Stimulated activated CD8-positive, alpha-beta memory T cell treated with anti-CD3 and anti-CD28 coated beads, Interleukin-4, amount 100 ng/mL, for 48 hours (primary cell): ENCODE measurements around the gene ADAM12.

Source experiments
- DNase-seq: peaks from one replicate; pipeline ENCODE4 v3.0.0-alpha.2; 2020

The ADAM12 gene, protein sequence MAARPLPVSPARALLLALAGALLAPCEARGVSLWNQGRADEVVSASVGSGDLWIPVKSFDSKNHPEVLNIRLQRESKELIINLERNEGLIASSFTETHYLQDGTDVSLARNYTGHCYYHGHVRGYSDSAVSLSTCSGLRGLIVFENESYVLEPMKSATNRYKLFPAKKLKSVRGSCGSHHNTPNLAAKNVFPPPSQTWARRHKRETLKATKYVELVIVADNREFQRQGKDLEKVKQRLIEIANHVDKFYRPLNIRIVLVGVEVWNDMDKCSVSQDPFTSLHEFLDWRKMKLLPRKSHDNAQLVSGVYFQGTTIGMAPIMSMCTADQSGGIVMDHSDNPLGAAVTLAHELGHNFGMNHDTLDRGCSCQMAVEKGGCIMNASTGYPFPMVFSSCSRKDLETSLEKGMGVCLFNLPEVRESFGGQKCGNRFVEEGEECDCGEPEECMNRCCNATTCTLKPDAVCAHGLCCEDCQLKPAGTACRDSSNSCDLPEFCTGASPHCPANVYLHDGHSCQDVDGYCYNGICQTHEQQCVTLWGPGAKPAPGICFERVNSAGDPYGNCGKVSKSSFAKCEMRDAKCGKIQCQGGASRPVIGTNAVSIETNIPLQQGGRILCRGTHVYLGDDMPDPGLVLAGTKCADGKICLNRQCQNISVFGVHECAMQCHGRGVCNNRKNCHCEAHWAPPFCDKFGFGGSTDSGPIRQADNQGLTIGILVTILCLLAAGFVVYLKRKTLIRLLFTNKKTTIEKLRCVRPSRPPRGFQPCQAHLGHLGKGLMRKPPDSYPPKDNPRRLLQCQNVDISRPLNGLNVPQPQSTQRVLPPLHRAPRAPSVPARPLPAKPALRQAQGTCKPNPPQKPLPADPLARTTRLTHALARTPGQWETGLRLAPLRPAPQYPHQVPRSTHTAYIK

GRCh38 chr10:126387931-126388911 lies at the start of gene ADAM12:
TSS of gene ADAM12 (minus strand) at chr10:126388477. CDS start at chr10:126388145, 332 bp downstream.
- no peak for DNase-seq

DNA sequence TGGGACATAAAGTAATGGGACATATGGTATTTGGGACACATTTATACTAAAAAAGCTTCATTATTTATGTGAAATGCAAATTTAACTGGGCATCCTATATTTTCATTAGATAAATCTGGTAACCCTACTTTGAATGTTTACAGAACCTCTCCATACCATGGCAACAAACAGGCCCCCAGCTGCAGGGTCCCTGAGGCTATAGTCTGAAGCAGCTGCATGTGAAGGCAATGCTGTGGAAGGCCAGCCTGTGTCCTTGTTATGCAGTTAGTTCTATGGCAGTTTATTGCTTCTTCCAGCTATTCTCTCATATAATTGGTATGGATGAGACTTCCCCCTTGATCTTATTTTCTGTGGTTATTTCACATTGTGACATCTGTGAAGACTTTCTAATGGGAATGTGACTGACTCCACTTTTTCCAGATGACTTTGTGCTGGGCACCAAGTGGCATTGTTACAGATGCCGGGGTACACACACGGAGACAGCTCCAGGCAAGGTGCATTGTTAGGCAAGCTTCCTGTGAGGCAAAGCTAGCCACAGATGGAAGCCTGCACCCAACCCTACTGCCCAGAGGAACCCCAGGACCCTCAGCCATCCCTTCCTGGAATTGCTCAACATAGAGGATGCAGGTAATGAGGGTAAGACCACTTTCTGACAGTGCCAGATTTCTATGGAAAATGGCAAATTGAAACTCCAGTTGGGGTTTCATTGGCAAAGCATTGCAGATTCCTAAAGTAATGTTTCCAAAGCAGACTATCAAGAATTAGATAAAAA lies 49.5 kb upstream of the ADAM12 start:
- DNase-seq = no peak

GRCh38 chr10:126434235-126434634 lies 46.0 kb upstream of the ADAM12 start:
- DNase-seq = no peak

DNA sequence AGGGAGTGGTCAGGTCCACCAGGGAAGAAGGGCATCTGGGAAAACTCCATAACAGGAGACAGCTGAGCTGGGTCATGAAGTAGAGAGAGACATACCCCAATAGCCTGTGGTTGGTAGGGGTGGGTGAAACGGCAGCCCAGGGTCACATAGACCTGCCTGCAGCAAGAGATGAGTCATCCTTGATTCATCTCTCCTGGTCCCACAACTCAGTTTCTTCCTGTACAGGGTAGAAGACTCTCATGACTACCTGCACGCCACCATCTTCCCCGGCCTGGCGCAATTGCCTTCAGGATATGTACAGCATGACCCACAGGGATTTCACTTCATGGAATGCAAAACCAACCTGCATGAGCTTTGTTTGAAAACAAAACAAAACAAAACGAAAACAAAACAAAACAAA lies 45.1 kb upstream of the ADAM12 start:
- DNase-seq = no peak

DNA sequence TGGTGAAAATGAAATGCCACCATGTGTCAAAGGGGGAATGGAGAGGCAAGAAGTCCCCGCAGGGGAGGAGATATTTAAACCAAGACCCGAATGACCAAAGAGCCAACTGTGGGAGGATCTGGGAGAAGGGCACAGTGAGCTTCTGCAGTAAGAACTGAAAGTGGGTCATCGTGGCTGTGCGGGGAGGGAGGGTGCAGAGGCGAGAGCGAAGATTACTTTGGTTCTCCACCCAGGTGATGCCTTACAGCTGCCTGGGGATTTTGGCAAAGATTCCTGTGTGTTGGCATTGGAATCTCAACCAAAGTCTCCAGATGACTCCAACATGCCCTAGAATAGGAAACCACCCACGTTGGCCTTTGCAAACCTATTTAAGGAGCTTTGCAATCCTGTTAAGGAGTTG lies 44.2 kb upstream of the ADAM12 start:
- DNase-seq = no peak

DNA sequence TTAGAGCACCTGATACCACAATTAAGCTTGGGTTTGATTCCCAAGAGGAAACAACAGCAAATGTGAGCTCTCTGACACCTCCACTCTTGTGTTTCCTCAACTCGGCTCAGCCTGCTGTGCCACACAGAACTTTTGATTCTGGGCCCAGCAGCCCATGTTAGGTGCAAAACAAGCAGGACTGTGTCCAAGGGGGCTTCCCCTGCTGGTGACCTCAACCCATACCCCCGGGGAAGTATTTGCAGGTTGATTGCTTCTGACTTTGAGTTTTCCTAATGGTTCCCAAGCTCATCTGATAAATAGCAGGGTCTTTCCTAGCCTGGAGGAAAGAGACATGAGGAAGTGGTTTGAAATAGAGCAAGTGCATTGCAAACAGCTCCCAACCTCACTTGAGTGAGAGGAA lies 43.5 kb upstream of the ADAM12 start:
- no peak for DNase-seq

GRCh38 chr10:126430512-126430911 lies 42.2 kb upstream of the ADAM12 start:
- no peak for DNase-seq

GRCh38 chr10:126429275-126429674 lies 41.0 kb upstream of the ADAM12 start:
- no peak for DNase-seq

DNA sequence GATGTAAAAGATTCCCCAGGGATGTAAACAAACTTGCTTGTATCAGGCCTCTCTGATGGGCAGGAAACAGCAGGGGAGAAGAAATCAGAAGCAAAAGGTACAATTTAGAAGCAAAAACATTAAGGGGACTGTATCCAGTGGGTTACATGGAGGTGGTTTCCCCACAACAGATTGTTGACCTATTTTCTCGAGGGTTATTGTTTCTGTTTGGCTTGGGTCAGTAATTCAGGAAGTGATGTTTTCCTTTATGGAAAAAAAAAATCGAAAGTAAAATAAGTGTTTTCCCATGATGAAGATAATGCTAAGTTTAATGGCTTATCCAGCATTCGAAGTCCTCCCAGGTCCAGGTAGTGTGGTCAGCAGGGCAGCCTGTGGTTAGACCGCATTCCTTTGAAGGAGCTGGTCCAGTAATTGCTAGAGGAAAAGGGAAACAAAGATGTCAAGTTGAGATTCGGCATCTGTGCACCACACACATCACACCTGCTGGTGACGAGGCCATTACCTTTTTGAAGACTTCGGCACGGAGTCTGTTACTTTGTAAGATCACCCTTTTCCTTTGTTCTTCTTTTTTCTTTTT lies 37.3 kb upstream of the ADAM12 start:
- no peak for DNase-seq

DNA sequence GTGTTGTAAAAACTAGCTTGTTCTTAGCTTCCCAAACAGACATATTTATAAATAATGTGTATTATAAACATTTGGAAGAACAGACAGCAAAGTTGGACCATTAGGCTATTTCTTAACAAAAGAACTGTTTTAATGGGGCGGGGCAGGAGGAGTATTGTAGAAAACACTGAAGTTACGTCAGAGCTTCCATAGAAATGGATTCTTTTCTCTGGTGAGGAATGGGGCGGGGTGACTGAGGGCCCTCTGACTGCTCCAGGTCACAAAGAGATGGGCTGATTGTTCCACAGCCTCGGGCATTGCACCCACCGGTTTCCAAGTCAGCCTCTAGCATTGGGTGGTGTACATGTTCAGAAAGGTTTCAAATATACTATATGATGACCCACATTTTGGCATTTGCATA lies 36.8 kb upstream of the ADAM12 start:
- DNase-seq = no peak

DNA sequence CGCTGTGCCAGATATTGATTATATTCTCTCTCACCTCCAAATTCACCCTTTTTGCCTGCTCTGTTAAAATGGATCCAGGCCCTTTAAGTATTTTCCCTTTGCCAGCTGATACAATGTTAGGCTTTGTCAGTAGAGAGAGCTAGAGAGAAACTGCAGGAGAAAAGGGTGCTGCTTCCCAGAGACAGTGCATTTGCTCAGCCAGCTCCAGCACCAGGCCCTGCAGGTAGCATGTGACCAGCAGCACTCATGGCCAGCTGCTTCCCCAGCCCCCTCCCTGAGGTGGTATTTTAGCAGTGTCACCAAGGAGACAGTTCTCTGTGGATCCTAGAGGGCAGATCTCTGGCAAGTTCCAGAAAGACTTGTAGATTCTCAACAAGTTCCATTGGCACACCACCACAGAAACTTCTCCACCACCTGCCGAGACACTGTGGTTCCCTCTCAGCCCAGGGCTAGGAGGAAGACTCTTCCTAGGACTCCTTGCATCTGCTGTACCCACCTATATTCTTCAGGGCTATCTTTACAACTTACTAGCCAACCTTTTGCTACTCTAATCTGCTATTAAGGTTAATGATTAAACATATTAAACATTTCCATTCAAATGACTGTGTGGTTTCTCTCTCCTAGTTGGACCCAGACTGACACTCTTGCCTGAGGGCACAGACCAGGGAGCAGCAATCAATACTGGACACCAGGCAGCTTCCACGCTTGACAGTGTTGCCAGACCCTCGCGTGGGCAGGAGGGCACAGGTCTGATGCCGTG lies 35.6 kb upstream of the ADAM12 start:
- no peak for DNase-seq

DNA sequence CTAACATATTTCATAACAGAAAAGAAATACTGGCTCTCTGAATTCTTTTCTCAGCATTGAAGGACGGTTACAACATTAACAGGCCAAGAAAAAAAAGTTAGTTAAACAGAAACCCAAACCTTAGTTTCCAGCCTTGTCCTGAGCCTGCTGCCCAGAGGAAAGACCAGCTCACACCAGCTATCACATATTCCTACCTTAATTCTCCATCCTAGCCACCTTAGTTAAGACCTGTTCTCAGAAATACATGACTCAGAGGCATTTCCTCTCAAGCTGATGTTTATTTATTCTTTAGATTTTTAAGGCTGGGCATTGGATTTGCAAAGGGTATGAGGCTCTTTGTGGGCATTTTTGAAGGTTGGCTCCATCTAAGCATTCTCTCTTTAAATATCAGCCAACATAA lies 34.3 kb upstream of the ADAM12 start:
- no peak for DNase-seq

DNA sequence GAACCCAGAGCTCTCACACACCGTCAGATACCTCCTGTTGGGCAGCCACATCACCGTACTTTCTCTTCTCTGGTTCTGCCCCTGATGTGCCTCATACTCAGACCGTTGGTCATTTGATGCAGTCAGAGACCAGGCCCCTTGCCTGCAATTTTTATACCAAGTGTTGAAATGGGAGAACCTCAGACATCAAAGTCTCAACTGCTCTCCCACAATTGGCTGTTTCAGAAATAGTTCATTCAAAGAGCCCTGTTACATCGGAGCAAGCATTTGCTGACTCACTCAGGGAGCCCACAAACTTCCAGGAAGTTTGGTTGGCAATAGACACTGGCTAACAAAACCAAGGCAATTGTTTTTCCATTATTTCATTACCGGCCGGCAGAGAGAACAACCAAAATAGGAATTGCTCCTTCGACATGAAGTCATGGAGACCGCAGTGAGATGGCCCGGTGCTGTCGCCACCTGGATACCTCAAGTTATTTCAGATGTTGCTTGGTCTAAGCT lies 33.5 kb upstream of the ADAM12 start:
- DNase-seq = no peak

DNA sequence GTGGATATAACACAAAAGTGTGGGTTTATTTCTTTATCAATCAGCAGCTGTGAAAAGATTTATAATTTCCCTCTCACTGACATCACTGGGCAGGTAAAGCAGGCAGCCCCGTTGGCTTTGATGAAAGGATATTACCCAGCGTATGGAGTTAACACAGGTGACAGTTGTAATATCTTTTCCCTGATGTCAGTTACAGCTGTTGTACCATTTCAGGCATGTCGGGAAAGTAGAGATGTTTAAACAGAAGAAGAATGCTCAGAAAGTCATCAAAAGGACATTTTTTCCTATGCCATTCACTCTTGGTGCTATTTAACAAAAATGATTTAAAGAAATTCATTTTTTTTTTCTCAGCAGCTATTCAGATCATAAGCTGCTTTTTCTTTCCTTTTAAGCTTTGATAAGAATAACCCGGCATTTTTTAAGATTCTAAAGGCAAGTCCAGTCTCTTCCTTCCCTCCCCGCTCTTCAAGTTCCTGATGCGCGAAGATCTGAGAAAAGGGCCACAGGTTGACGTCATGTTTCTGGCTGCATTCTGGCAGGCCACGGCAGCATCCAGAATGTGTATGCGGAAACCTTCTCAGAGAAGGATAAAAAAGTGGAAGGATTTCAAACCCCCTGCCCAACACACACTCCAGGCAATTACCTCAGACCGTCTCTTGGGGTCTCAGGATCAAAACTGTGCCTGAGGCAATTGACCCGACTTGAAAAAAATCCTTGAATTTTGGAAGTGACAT lies 32.5 kb upstream of the ADAM12 start:
- DNase-seq = no peak

GRCh38 chr10:126417220-126417825 lies 29.0 kb upstream of the ADAM12 start:
- DNase-seq = no peak

- no peak for DNase-seq
Observed at GRCh38 chr10:126409821-126410220, 21.5 kb upstream of the ADAM12 start.

GRCh38 chr10:126408953-126409641 lies 20.8 kb upstream of the ADAM12 start:
- DNase-seq = no peak

DNA sequence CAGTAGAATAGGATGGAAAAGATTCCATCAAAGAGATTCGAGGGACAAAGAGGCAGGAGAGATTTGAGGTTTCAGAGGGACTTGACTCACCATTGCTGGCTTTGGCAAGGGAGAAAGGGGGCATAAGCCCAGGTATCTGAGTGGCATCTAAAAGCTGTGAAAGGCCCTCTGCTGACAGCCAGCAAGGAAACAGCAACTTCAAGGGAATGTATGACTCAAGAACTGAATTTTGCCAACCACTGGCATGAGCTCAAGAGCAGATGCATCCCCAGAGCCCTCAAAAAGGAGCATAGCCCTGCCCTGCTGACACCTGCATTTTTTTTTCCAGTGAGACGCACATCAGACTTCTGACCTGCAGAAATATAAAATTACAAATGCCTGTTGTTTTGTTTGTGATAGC lies 19.6 kb upstream of the ADAM12 start:
- no peak for DNase-seq
